Activated CD4-positive, alpha-beta T cell treated with anti-CD3 and anti-CD28 coated beads, Interleukin-2, amount 50 U/mL, for 24 hours (primary cell): ENCODE results near the gene CREG2.

Source experiments
- DNase-seq, 2 donors: peaks; one replicate each; pipeline ENCODE4 v3.0.0-alpha.2; 2020; ENCODE audit warnings: low read depth in 1 of 2, low spot score in 1 of 2

The CREG2 gene, protein sequence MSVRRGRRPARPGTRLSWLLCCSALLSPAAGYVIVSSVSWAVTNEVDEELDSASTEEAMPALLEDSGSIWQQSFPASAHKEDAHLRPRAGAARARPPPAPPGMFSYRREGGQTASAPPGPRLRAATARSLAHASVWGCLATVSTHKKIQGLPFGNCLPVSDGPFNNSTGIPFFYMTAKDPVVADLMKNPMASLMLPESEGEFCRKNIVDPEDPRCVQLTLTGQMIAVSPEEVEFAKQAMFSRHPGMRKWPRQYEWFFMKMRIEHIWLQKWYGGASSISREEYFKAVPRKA

GRCh38 chr2:101387151-101387834, at the start of gene CREG2:
TSS of gene CREG2 (minus strand) at chr2:101387503. CDS start at chr2:101387457, 46 bp downstream.
- peak; percentile 24 to 26 for DNase-seq

DNA sequence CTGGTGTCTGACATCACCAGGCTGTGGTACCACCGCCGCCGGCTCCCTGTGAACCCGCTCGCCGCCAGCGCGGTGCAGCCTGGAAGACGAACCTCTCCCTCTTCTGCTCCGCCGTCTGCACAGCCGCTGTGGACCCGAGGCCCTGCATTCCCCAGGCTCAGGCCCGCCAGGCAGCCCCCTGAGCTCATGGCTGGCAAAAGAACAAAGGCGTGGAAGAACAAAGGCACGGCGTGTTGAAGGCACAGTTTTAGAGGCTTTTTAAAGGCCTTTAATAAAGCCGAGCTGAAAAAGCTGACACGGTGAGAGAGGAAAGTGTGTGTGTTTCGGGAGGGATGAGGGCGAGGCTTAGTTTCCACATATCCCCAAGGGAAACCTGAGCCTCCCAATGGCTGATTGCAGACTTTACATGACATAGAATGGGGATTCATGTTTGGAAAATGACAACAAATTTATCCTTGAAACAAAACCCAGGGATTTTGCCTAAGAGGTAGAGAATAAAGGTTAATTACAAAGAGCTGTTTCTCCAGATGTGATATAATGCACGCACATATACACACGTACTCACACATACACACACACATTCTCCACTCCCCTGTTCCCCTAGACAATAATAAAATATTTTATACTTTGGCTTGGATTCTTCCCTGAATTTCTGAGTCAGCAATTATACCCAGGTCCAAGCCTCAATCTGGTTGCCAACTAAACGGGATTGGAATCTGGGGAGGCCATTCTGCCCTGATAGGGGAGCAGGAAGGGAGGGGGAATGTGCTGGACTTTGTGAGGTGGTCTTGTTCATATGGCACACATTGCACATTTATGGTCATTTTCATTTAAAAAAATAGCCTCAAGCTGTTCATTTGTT, 47.9 kb upstream of the CREG2 start:
- DNase-seq = no peak

DNA sequence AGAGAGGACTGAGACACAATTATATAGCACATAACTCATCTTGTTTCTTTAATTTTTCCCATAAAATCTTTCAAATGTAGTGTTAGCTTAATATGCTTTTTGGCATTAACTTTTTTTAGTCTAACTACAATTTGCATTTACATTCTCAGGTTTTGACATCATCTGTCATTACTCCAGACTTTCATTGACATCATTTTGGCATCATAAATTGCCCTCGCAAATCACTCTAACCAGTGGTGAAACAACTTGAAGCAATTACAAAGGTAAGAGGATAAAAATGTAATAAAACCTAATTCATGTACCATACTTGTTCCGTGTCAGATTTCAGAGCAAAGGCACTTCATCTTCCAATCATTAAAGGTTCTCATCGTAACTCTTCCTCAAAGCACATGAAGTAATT, 46.2 kb upstream of the CREG2 start:
- no peak for DNase-seq

DNA sequence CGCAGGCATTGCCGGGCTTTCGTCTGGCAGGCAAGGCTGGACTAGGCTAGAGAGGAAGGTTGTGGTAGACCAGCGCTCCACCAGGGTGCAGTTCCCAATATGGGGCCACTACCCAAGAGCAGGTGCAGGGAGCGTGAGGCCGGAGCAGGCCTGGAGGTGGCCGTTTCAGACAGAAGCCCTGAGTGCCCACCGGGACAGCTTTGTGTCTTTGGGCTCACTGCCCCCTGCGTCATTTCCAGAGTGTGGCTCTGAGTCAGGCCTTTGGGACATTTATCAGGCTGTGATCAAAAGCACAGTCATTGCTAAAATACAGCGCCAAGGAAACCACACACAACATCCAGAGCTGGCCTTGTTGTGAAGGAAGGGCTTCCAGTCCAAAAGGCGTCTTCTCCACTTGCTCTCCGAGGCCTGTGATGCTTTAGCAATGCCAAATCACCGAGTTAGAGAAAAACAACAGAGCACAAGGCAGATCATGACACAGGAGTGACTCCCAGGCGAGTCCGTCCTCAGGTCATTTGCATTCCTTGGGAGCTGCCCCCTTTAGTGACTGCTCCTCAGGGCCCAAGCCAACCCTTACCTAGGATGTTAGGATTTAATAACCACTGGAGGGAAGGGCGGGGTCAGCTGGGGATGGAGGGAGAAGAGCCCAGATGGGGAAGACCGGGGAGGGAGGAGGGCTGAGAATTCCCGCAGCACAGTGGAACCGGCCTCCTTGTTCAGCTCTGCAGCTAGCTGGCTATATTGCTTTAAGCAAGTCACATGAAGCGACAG, 45.3 kb upstream of the CREG2 start:
- DNase-seq = no peak

DNA sequence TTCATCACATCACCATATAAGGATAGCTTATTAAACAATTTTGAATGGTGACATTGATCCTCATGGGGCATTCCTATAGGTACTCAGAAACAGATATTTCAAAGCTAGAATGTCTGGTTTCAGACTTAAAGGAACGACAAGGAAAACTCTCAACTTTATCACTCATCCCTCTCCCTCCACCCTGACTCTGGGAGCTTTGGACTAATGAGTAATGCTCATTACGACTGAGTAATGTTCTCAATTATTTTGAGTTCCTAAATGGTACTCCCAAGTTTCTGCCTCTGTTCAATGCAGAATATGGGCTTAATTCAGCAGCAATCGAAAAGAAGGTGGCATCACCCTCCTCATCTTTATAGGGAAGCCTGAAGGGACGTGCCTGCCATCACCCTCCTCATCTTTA, 44.2 kb upstream of the CREG2 start:
- no peak for DNase-seq

- no peak for DNase-seq
Measured at GRCh38 chr2:101430156-101430555, 42.9 kb upstream of the CREG2 start.

DNA sequence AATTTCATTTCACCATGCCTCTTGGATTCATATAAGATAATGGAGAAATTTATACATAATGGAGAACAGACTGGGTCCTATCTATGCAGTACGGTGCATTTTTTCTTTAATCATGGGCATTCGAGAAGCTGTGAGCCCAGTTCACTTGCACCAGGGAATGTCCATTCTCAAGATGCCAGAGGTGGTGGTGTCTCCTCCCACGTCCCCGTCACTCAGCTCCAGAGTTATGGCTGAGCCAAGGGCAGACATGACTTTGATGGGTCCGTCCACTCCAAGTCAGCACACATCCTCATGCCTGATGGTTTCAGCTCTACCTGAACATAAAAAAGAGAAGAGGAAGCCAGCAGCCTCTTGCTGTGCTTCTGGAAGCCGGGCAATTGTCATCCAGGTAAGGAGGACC, 42.1 kb upstream of the CREG2 start:
- no peak for DNase-seq

GRCh38 chr2:101428422-101429176, 41.3 kb upstream of the CREG2 start:
- DNase-seq = no peak

- no peak for DNase-seq
Measured at GRCh38 chr2:101427743-101428142, 40.4 kb upstream of the CREG2 start.

DNA sequence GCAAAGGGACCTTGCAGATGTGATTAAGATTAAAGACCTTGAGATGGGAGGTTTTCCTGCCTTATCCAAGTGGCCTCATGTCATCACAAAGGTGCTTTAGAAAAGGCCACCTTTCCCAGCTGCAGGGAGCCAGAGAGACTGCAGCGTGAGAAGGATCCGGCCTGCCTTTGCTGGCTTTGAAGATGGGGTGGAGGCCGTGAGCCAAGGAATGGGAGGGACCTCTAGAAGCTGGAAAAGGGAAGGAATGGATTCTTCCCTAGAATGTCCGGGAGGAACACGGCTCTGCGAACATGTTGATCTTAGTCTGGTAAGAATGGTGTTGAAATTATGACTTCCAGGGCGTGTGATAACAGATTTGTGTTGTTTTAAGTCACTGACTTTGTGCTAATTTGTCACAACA, 39.9 kb upstream of the CREG2 start:
- DNase-seq = no peak

- no peak for DNase-seq
Measured at GRCh38 chr2:101426822-101427221, 39.5 kb upstream of the CREG2 start.

DNA sequence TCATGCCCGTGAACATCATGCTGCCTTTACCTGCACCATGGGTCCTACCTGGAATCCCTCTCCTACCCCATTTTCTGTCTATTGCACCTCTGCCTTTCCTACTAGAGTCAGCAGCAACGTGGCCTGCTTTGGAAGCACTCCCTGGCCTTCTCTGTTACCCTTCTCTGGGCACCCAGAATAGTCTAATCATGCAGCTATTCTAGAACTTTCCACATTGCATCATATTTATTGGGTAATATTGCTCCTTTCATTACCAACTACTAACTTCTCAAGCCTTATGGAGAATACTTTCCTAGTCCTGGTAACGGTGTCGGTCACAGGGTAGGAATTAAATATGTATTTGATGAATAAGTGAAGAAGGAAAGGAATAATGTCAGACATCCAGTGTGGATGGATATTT, 33.3 kb upstream of the CREG2 start:
- no peak for DNase-seq

GRCh38 chr2:101419096-101419663, 31.9 kb upstream of the CREG2 start:
- peak in 1 of 2 donors; percentile 71 for DNase-seq

GRCh38 chr2:101418460-101419095, 31.3 kb upstream of the CREG2 start:
- no peak for DNase-seq

DNA sequence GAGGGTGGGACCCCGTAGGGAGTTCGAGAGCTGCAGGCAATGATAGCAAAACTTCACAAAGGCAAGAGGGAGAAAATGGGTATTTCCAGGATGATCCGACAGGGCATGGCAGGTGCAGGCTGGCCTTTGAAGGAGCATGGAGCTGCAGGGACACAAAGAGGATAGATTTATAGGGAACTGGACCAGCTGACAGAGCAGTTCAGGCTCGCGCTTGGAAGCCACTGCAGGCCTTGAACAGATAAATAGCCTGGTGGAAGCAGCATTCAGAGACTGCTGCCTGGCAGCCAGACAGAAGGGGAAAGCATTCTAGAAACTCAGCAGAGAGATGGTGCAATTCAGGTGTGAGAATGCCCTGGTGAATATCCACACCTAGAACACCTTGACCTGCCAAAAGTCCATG, 29.3 kb upstream of the CREG2 start:
- no peak for DNase-seq

DNA sequence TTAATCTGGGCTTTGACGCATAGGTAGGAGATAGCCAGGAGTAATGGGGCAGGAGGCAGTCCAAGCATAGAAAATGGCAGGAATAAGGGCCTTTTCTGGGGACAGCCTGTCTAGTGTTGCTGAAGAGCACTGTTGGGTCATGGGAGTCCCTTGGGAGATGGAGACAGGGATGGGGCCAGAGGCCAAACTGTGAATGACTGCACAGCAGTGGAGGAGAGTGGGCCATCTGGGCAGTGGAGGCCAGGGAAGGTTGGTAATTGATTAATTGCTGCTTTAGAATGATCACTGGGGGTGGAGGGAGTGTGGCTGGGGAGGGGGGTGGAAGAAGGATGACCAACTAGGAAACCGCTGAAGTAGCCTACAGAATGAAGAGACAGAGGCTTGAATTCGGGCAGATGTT, 28.6 kb upstream of the CREG2 start:
- no peak for DNase-seq

- DNase-seq = no peak
Measured at GRCh38 chr2:101415220-101415619, 27.9 kb upstream of the CREG2 start.

DNA sequence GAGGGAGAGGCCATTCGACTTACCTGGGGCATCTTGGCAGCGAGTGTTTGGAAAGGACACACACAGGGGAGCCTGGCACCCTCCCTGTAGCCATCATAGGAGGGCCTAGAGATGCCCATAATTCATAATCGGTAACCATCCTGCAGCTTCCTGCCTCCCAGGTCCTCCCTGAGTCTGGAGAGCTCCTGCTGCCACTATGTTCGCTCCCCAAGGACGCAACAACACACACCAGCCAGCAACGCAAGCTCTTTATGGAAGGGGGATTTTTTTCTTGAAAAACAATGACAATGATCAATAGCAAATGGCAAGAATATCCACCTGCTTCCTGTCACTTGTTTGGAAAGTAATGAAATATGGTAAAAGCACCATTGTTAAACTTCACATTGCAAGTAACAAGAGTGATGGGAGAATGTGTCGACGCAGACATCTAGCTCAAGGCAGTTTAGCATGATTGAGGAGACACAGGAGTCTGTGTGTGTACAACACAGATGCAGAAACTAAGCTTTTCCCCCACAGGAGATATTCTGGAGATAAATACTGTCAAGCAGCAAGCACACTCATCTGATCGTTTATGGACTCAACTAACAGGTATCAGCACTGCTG, 24.9 kb upstream of the CREG2 start:
- DNase-seq = no peak

GRCh38 chr2:101410746-101411145, 23.4 kb upstream of the CREG2 start:
- no peak for DNase-seq
